Motor neuron (in vitro differentiated cells): ENCODE measurements around the gene RPAP3. TPM values are rescaled to one million over a fixed set of nuclear protein-coding genes. Genes with fewer than 3 reads are reported as not detected.

ENCODE experiments used
- ATAC-seq, 8 experiments: fragments of 200-7000 bp; cut with Tn5 transposase; replicated peaks in 6 of 8; 2 replicates each; pipeline ENCODE4 v1.8.0; 2021; ENCODE audit warnings: mild to moderate bottlenecking in 8 of 8, moderate library complexity in 8 of 8
- H3K27ac ChIP-seq, 2 donors: fragments of 250-450 bp; sonication (Bioruptor Pico); 2 replicates each; pipeline ENCODE4 v1.9.0; 2021; ENCODE audit warnings: antibody characterized with exemption in 2 of 2, mild to moderate bottlenecking in 2 of 2, moderate library complexity in 1 of 2
- H3K4me1 ChIP-seq, 2 donors: fragments of 250-450 bp; sonication (Bioruptor Pico); replicated peaks in 1 of 2; 2 replicates each; pipeline ENCODE4 v1.6.1; 2021; ENCODE audit warnings: antibody characterized with exemption in 2 of 2, mild to moderate bottlenecking in 2 of 2, moderate library complexity in 1 of 2
- H3K4me3 ChIP-seq, 5 donors: fragments of 250-450 bp; sonication (Bioruptor Pico); 2 replicates each; pipeline ENCODE4 v1.9.0; 2021; ENCODE audit warnings: antibody characterized with exemption in 5 of 5, mild to moderate bottlenecking in 5 of 5, moderate library complexity in 4 of 5
- WGBS, 10 experiments: fragments of 450-650 bp; shearing (Covaris generic); methylation state at CpG; one replicate each; pipeline ENCODE4 v1.0.0; 2022; 5-methylcytosine and 5-hydroxymethylcytosine counted together
- in situ Hi-C, 9 experiments: fragments of 400-800 bp; cut with MboI; loops; one replicate each; pipeline ENCODE4 v1.15.0; 2021; ENCODE audit warnings: low sequenced_read_pairs in 9 of 9, low pct_unique_long_range_greater_than_20kb in 2 of 9; ENCODE audit not compliant: unreplicated experiment in 9 of 9
- total RNA-seq, 8 experiments: library from RNA; unstranded; fragments of 300-600 nt; gene quantifications; 2 replicates each; pipeline versions ENCODE4 v1.2.3 to v1.2.4, GENCODE V29; 2022

Gene RPAP3
- total RNA-seq, 8 experiments from 2014 or later = 17.1 to 45.6 (median 29.5) TPM

DNA sequence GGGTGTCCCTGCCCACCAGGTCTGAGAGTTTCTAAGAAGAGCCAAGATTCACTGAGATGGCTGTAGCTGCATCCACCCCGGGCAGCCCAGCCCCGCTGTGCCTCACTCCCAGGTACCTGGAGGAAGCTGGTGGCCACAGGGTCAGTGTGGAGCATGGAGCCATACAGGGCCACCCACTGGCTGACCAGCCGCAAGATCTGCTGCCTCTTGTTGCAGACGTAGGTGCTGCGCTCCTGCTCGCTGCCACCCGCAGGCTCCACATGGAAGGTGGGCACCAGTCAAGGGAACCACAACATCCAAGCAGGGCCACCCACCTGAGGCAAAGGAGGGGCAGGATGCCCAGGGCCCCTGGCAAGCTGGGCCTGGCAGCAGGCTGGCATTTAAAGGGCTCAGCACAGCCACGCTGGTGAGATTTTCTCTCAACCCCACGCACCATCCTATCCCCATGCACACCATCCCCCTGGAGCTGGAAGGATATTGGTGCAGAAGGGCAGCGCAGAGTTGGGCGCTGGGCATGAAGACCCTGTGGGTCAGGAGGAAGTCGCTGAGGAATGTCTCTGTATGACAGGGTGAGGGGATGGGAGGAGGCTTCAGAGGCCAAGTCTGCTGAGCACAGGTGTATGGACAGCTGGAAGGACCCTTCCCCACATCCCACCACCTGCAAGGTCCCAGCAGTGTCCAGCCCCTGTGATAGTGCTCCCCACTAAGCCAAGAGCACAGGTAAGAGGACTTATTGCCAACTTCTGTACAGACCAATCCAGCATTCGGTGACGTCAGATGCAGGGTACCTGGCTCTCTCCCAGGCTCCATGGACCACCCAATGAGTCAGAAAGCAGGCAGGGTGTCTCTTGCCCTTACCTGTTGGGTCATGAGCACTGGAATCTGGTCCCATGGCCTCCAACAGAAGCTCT lies 42.0 kb upstream of the RPAP3 start:
- ATAC-seq = no peak
- 70 to 100% (median 88%) methylated on average over 1 to 3 of the region's 14 CpGs; no CpG with 5 or more reads in 5 of the 10 experiments for WGBS, 10 experiments
- H3K4me3 ChIP-seq = no peak overlapping the region
- in situ Hi-C loops = loop anchor here in 1 of 9 experiments (25.0 kb wide), 1 partner anchor 239 kb away; no protein-coding TSS in a partner anchor
- H3K4me1 ChIP-seq = no peaks in the 10 kb centered on the region
- H3K27ac ChIP-seq = no peak overlapping the region

DNA sequence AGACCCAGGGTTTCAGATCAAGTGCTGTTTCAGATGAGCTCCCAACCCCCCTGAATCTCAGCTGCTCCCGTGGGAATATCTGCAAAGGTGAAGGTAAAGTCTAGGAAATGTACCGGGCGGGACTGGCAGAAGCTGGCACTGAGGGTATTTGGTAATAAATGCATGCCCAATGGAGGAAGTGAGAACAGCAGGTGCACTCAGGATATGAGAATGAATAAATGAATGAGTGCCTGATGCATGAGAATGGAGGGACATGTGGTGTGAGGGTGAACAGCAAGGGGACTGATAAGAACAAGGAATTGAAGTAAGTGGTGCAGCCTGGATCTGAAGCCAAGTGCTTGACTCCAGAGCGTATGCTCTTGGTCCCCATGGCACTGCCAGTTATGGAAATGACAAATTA lies 41.3 kb upstream of the RPAP3 start:
- H3K27ac ChIP-seq = no peak overlapping the region
- H3K4me3 ChIP-seq = no peak overlapping the region
- 40 to 100% (median 66%) methylated on average over 1 to 4 of the region's 4 CpGs; no CpG with 5 or more reads in 2 of the 10 experiments for WGBS, 10 experiments
- ATAC-seq = no peak
- in situ Hi-C loops = loop anchor here in 1 of 9 experiments (25.0 kb wide), 1 partner anchor 240 kb away; no protein-coding TSS in a partner anchor
- no peaks in the 10 kb centered on the region for H3K4me1 ChIP-seq

DNA sequence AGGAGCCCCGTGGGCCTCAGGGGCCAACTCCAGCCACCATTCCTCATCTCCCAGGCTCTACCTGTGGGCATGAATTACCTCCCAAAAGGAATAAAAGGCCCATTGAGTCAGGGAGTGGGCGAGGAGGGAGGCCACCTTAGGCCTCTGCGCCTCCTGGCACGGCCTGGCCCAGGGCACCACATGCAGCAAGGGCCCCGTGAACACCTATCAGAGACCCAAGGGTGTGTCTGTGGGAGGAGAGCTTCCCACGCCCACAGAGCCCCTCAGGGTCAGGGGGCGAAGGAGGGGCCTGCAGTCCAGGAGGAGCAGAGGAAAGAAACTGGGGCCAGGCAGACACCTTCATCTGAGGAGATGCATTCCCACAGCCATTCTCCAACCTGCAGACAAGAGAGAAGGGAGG lies 40.7 kb upstream of the RPAP3 start:
- WGBS, 10 experiments = 20 to 100% (median 67%) methylated on average over 1 of the region's 7 CpGs; no CpG with 5 or more reads in 5 of the 10 experiments
- no peak for ATAC-seq
- Histone ChIP-seq H3K4me1 (peaks cover 0 to 1% of the 10 kb centered on the region in 2 donors), H3K4me3 (no peak overlapping the region), H3K27ac (no peak overlapping the region)
- in situ Hi-C loops = loop anchor here in 1 of 9 experiments (25.0 kb wide), 1 partner anchor 241 kb away; no protein-coding TSS in a partner anchor

DNA sequence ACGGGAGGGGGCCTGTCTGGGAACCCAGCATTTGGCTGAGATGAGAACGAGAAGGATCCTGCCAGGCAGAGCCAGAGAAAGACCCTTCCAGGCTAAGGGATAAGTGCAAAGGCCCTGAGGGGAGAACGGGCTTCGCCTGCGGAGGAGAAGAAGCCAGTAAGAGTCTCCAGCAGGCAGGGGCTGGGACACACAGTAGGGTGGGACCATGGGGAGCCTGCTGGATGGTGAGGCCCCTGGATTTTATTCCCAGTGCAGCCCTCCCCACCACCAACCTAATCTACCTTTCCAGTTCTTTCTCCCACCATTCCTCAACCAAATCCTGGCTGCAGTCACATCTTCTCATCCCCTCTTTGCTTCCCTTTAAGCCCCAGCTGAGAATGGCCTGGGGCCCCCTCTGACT lies 40.2 kb upstream of the RPAP3 start:
- in situ Hi-C loops = loop anchor here in 1 of 9 experiments (25.0 kb wide), 1 partner anchor 241 kb away; no protein-coding TSS in a partner anchor
- no peak for ATAC-seq
- WGBS, 10 experiments = 60 to 76% (median 73%) methylated on average over 1 to 5 of the region's 5 CpGs; no CpG with 5 or more reads in 7 of the 10 experiments
- Histone ChIP-seq H3K27ac (no peak overlapping the region), H3K4me1 (peaks cover 3 to 6% of the 10 kb centered on the region in 2 donors), H3K4me3 (no peak overlapping the region)

DNA sequence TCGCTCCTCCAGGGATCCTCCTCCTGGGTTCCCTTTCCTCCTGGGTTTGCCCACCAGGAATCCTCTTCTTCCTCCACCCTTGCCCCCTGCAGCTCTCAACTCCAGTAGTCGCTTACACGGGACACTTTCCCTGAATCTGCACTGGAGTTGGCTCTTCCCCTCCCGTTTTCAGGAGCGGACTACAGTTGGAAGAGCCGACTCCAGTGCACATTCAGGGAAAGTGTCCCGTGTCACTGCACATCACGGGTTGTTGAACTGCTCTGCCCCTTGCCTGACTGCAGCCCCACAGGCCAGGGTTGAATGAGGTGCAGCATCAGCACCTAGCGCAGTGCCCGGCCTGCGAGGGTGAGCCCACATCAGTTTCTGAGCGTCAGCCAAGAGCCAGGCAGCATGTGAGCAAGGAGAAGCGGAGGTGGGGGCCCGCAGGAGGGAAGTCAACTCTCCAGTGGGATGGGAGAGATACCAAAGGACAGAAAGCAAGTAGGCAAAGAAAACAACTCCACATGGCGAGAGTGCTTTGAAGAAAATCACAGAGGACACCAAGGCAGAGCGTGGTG lies 39.7 kb upstream of the RPAP3 start:
- no peak overlapping the region for H3K27ac ChIP-seq
- WGBS, 10 experiments = 55 to 81% (median 78%) methylated on average over 4 to 15 of the region's 16 CpGs; no CpG with 5 or more reads in 2 of the 10 experiments
- ATAC-seq = peak in 4 of 8 experiments; percentile 5 to 33 (median 24)
- in situ Hi-C loops = loop anchor here in 1 of 9 experiments (25.0 kb wide), 1 partner anchor 242 kb away; no protein-coding TSS in a partner anchor
- peaks cover 4 to 11% of the 10 kb centered on the region in 2 donors for H3K4me1 ChIP-seq
- H3K4me3 ChIP-seq = no peak overlapping the region

DNA sequence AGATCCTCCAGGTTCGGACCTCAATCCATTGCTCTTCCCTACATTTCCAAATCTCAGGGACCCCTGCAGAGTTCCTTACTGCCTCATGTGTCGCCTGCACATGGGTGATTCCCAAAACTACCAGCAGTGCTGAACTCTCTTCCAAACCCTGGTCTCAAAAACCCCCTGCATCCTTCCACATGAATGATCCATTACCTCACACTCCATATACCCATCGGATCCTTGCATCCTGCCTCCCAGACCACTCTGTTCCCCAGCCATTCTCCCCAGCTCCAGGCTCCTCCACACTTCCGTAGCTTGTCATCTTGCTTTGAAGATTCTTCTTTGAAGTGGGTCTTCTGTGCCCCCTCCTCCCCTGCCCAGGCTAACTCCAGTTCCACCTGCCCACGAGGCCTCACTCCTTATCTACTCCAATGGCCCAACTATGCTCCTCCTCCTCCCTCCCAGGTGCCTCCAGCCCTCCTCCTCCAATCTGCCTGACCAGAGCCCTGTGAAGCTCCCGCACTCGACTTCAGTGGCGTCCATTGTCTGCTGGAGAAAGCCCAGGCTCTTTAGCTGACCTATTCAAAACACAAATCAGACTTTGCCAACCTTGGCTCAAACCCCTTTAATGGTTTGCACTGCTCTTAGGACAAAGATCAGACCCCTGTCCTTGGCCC lies 39.1 kb upstream of the RPAP3 start:
- Histone ChIP-seq H3K27ac (no peak overlapping the region), H3K4me1 (peaks cover 4 to 13% of the 10 kb centered on the region in 2 donors), H3K4me3 (no peak overlapping the region)
- WGBS, 10 experiments = 33 to 100% (median 73%) methylated on average over 1 to 5 of the region's 8 CpGs; no CpG with 5 or more reads in 2 of the 10 experiments
- in situ Hi-C loops = loop anchor here in 1 of 9 experiments (25.0 kb wide), 1 partner anchor 242 kb away; no protein-coding TSS in a partner anchor
- no peak for ATAC-seq

DNA sequence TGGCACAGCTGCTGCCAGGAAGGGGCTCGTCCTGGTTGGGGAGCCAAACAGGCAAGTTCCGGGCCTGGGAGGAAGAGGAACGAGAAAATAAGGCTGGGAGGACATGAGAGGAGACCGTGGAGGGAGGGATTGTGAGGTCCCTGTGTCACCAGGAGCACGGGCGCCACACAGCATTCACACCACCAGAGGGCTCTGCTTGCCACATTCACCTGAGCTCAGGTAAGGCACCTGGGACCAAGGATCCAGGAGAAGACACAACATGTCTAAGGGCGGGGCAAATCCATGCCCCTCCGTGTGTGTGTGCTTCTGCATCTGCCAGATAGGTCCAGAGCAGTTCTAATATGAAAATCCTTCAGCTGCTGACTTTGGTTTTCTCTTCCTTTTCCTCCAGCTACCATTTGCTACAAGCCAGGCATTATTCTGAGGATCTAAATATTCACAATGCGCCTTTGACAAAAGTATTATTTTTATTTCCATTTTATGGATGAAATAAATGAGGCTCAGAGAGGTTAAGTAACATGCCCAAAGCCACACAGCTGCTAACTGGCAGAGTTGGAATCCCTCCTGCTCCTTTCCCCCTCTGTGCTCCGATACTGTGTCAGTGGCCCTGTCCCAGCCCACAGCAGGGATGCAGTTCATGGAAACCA lies 38.3 kb upstream of the RPAP3 start:
- H3K4me3 ChIP-seq = no peak overlapping the region
- ATAC-seq = no peak
- 36 to 60% (median 51%) methylated on average over 1 to 8 of the region's 10 CpGs; no CpG with 5 or more reads in 4 of the 10 experiments for WGBS, 10 experiments
- H3K27ac ChIP-seq = no peak overlapping the region
- peaks cover 4 to 13% of the 10 kb centered on the region in 2 donors for H3K4me1 ChIP-seq
- in situ Hi-C loops = loop anchor here in 1 of 9 experiments (25.0 kb wide), 1 partner anchor 243 kb away; no protein-coding TSS in a partner anchor

DNA sequence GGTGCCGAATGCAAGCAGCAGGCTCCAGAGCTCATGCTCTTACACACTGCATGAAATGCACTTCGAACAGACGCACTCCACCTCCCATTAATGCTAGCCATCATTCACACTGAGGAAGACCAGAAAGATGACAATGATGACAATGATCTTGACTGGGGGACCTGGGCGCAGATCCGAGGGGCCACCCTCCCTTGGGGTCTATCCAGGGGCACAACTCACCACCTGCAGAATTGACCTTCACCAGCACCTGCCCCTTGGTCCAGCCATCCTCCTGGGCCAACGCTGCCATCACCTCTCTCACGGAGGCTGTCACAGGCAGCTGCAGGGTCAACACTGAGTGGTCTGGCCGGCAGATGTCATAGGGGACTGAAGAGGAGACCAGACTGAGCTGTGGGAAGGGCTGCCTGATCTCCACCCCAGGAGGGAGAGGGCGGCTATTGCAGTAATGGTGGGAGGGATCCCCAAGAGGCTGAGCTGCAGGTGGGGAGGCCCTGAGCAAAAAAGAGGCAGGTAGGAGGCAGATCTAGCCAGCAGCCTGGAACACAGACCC lies 37.6 kb upstream of the RPAP3 start:
- Histone ChIP-seq H3K4me3 (no peak overlapping the region), H3K4me1 (peaks cover 4 to 13% of the 10 kb centered on the region in 2 donors), H3K27ac (no peak overlapping the region)
- in situ Hi-C loops = loop anchor here in 1 of 9 experiments (25.0 kb wide), 1 partner anchor 244 kb away; no protein-coding TSS in a partner anchor
- no peak for ATAC-seq
- WGBS, 10 experiments = 58 to 100% (median 87%) methylated on average over 2 to 6 of the region's 9 CpGs; no CpG with 5 or more reads in 5 of the 10 experiments

DNA sequence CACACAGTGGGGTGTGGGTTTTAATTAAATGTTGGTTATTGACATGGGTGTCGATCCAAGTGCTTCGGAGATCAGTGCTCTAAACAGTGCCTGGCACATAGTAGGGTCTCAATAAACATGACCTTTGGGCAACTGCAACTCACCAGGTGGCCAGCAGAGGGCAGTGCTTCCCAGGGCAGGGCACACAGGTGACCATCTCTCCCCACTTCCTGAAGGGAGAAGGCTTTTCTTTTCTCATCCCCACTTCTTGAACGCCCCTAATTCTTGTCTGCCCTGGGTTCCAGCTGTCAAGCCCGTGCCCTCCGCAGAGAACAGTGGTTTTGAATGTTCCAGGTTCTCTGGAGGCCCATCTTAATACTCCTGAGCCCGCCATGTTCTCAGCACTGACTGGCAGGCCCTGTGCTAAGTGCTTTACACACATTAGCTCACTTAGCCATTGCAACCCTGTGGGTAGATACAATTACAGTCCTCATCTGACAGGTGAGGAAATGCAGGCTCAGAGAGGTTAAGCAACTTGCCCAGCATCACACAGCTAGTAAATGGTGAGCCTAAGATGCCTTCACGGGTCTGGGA lies 36.5 kb upstream of the RPAP3 start:
- WGBS, 10 experiments = 0 to 96% (median 68%) methylated on average over 1 to 5 of the region's 7 CpGs; no CpG with 5 or more reads in 2 of the 10 experiments
- Histone ChIP-seq H3K4me1 (peaks cover 7 to 17% of the 10 kb centered on the region in 2 donors), H3K27ac (no peak overlapping the region), H3K4me3 (no peak overlapping the region)
- in situ Hi-C loops = loop anchor here in 1 of 9 experiments (25.0 kb wide), 1 partner anchor 245 kb away; no protein-coding TSS in a partner anchor
- ATAC-seq = peak in 1 of 8 experiments; percentile 21

DNA sequence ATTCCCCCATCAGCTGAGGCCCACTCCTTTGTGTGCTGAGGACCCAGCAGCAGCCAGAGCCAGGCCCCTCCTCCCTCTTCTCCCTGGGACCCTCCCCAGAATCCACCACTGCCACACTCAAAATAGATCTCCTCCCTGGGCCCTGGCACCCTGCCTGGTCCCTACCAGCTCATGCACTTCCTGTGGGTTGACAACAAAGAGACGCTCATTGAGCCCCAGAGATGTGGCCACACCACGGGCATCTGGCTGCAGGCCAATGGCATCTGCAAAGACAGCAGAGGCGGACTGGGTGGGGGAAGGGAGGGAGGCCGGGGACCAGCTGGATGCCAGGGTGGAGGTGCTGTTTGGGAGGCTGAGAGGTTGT lies 35.5 kb upstream of the RPAP3 start:
- H3K4me1 ChIP-seq = peaks cover 16 to 27% of the 10 kb centered on the region in 2 donors
- in situ Hi-C loops = loop anchor here in 1 of 9 experiments (25.0 kb wide), 1 partner anchor 246 kb away; no protein-coding TSS in a partner anchor
- 50% methylated on average over 1 of the region's 4 CpGs; no CpG with 5 or more reads in 9 of the 10 experiments for WGBS, 10 experiments
- peak overlapping the region in 1 of 2 donors; percentile 28 for H3K27ac ChIP-seq
- ATAC-seq = peak in 5 of 8 experiments; percentile 31 to 81 (median 66)
- no peak overlapping the region for H3K4me3 ChIP-seq

DNA sequence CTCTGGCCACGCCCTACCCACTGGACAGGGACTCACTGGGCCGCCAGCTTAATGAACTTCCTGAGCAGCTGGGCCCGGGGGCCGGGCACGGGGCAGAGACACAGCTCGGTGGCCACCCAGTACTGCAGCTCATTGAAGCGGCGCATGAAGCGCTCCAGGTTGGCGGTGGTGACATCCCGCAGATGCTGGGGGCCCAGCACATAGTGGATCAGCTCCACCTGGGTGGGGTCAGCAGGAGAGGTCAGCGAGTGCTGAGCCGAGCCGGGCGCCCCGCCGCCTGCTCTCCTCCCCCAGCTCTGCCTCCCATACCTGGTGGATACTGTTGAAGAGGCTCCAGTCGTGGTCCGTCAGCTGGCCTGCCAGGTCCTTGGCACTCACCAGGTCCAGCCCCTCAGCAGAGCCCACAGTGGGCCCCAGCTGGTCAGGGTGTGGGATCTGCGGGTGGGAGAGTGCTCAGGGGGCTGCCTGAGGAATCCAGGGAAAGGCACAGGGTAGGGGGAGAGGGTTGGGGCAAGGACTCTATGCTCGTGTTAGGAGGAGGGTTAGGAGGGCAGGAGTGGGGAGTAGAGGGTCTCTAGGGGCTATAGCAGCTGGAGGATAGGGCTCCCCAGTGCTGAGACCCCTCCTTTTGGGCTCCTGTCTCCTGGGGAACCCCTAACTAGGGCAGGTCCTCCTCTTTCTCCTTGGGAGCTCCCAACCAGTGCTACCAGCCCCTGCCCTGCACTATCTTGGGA lies 34.9 kb upstream of the RPAP3 start:
- peak in 3 of 8 experiments; percentile 0 to 2 (median 1) for ATAC-seq
- in situ Hi-C loops = loop anchor here in 1 of 9 experiments (25.0 kb wide), 1 partner anchor 247 kb away; no protein-coding TSS in a partner anchor
- H3K4me3 ChIP-seq = no peak overlapping the region
- H3K4me1 ChIP-seq = peaks cover 16 to 31% of the 10 kb centered on the region in 2 donors
- peak overlapping the region in 1 of 2 donors; percentile 28 for H3K27ac ChIP-seq
- WGBS, 10 experiments = 60 to 80% methylated on average over 1 to 2 of the region's 21 CpGs; no CpG with 5 or more reads in 8 of the 10 experiments
